ENCODE data around the gene EPG5. TPM values are rescaled to one million over a fixed set of nuclear protein-coding genes. Genes with fewer than 3 reads are reported as not detected.

EPG5 gene
- total and polyA plus RNA-seq, 9 of the 15 experiments (the other 6 are each of a cell fraction or from before 2014, with no cell fraction given) = 1.3 to 10.7 (median 5.2) TPM

GRCh38 chr18:45837283-45838070, 129.7 kb downstream of the EPG5 start:
- no peaks in the 10 kb centered on the region for H3K79me2 ChIP-seq (ENCODE audit: control insufficient read depth, insufficient read depth, low read length)
- ATAC-seq = no peak
- no peak overlapping the region for H2AFZ ChIP-seq (ENCODE audit: low read depth, low read length)
- H3K9ac ChIP-seq (ENCODE audit: insufficient read depth in 1 of 2, low read depth in 2 of 2, low read length in 2 of 2) = no peak overlapping the region
- peaks cover 3% of the 10 kb centered on the region in 2 experiments; a peak in 4 of 5 replicates for H3K4me1 ChIP-seq (replicated peaks in 1 of 2; ENCODE audit: control insufficient read depth in 2 of 2, insufficient read depth in 2 of 2, low read length in 2 of 2)
- H3K4me3 ChIP-seq = no peak overlapping the region
- H3K36me3 ChIP-seq (ENCODE audit: control insufficient read depth, insufficient read depth, low read length) = no peaks in the 10 kb centered on the region
- H3K27me3 ChIP-seq (ENCODE audit: control insufficient read depth in 2 of 2, insufficient read depth in 2 of 2, low read length in 2 of 2) = peaks cover 0 to 13% of the 10 kb centered on the region in 2 experiments; a peak in 3 of 5 replicates
- no peak for DNase-seq (ENCODE audit: extremely low read depth in 1 of 4, low spot score in 3 of 4)
- H4K20me1 ChIP-seq (replicated peaks; ENCODE audit: control insufficient read depth, insufficient read depth, low read length) = no peaks in the 10 kb centered on the region
- no peaks in the 10 kb centered on the region for H3K9me1 ChIP-seq (ENCODE audit: control insufficient read depth, insufficient read depth, low read length)
- H3K27ac ChIP-seq (ENCODE audit: extremely low read depth, low read depth, low read length) = no peak overlapping the region
- intact Hi-C loops (cut with micrococcal nuclease) (loop anchor here (5.0 to 10.0 kb wide), 2 partner anchors 113 to 170 kb away; partner anchors contain the start of gene SLC14A1), in situ Hi-C loops (cut with MboI) (no loop called here)
- no TSS peak for BruUV-seq (replicated peaks)
- no peak for FAIRE-seq
- H3K9me3 ChIP-seq (replicated peaks; ENCODE audit: control insufficient read depth, insufficient read depth, low read depth, low read length) = no peaks in the 10 kb centered on the region
- WGBS (ENCODE audit: insufficient coverage, low coverage, missing lambda C conversion rate) = 47% methylated on average over 7 of the region's 84 CpGs
- H3K4me2 ChIP-seq (ENCODE audit: insufficient read depth, low read length) = no peak overlapping the region
- ChIA-PET CTCF (ENCODE audit: low intra/inter-chr PET ratio) (no interaction called here), POLR2A (no interaction called here)
- TF ChIP-seq MED1 (CRISPR knock-in tag; IDR thresholded peaks at IDR 0.05; ENCODE audit: borderline replicate concordance) (no peak), ZNF586 (CRISPR knock-in tag; conservative IDR thresholded peaks at IDR 0.05) (no peak), AFF1 (IDR thresholded peaks at IDR 0.05; ENCODE audit: low read depth in 1 of 2, partially characterized antibody in 2 of 2) (no peak), FOXJ3 (CRISPR knock-in tag; IDR thresholded peaks at IDR 0.05) (no peak), EP300 (IDR thresholded peaks at IDR 0.05; ENCODE audit: low read length) (no peak), RNF2 (IDR thresholded peaks at IDR 0.05) (no peak), RFX5 (IDR thresholded peaks at IDR 0.05; ENCODE audit: low read depth, low read length) (no peak), RBM14 (IDR thresholded peaks at IDR 0.05; ENCODE audit: borderline replicate concordance, insufficient read depth, low read depth, low read length) (no peak), ZNF609 (CRISPR knock-in tag; IDR thresholded peaks at IDR 0.05; ENCODE audit: borderline replicate concordance) (no peak), PML (IDR thresholded peaks at IDR 0.05; ENCODE audit: low read length) (no peak), TAF7 (tag; IDR thresholded peaks at IDR 0.05) (no peak), HOXB6 (CRISPR knock-in tag; IDR thresholded peaks at IDR 0.05; ENCODE audit: borderline replicate concordance) (no peak)
